ENCODE results near the gene SIK1. TPM values are rescaled to one million over a fixed set of nuclear protein-coding genes. Genes with fewer than 3 reads are reported as not detected.
"Not testable (repeated sequence)": the region's sequence is repeated elsewhere in the genome, so short reads cannot be mapped to it uniquely, and the experiment has no call there.

SIK1 gene
- polyA plus RNA-seq, 3 donors from 2014 or later = 0.08 to 1.2 TPM; not detected in 1

DNA sequence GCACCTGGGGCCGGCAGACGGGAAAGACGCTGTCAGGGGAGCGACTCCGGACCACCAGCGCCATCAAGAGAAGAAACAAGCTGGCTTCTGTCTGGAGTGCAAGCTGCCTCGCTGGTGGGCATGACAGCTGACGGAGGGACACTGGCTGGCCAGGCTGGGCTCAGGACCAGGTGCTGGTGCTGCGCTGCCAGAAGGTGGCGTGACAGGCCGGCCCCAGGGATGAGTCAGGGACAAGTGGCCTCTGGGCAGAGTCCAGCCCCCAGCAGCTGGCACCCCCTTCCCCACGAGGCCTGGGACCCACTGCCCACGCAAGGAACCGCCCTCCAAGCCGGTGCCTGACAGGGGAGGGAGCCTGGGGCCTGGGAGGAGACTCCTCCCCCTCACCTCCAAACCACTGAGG lies 7.5 kb downstream of the SIK1 start:
- H3K27ac Mint-ChIP-seq; DNase-seq; H3K36me3 Mint-ChIP-seq; H3K27me3 Mint-ChIP-seq (ENCODE audit: low read depth in 3 of 3); H3K4me1 Mint-ChIP-seq; H3K4me3 Mint-ChIP-seq; H3K9me3 Mint-ChIP-seq: not testable (repeated sequence)

DNA sequence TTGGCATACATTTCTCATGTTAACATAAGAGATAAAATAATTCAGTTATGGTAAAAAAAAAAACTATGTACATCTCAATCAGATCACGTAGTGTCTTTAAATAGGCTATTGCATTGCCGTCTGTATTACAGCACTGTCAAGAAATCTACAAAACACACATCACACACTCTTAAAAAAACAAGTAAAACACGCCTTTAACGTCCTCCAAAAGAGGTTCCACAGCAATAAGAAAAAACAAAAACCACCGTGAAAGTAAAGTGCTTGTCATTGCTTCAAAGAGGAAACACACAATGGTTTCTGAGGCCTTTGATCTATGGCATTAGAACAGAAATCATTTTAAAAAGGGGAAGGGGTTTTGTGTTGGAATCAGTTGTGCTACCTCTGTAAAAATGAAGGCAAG lies 12.4 kb downstream of the SIK1 start:
- H3K4me3 Mint-ChIP-seq; H3K9me3 Mint-ChIP-seq; H3K36me3 Mint-ChIP-seq; H3K27me3 Mint-ChIP-seq (ENCODE audit: low read depth in 3 of 3); H3K4me1 Mint-ChIP-seq; H3K27ac Mint-ChIP-seq; DNase-seq: not testable (repeated sequence)

DNA sequence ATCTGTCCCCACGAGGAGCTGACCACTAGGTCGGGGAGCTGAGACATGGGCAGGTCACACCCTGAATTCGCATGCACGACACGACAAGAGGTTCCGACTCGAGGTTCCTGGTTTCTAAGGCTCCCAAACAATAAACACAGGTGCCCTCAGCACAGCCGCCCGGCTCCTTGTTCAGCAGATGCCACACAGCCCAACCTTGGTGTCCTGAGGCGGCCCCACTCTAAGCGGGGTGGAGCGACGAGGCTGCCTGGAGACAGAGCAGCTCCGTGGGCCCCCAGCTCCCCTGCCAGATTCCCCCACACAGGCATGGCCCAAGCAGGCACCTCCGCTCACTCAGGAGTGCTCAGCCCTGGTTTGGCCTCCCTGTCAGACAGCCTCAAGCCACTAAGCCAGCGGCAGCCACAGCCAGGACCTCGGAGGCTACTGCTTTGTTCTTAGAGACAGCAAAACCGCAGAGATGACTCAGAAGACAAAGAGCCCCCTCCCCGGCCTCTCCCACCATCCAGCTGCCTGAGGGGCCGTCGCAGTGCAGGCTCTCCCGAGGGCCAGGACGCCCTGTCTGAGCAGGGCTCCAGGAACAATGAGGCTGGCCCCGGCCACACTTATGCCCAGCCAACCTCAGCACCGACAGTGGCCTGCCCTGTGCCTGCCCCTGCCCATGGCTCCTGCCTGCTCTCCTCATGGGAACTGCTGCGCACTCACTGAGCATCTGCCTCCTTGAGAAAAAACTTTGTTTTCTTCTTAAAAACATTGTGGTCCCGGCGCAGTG lies 14.7 kb downstream of the SIK1 start:
- not testable (repeated sequence) for H3K27ac Mint-ChIP-seq; H3K9me3 Mint-ChIP-seq; DNase-seq; H3K4me1 Mint-ChIP-seq; H3K36me3 Mint-ChIP-seq; H3K27me3 Mint-ChIP-seq (ENCODE audit: low read depth in 3 of 3); H3K4me3 Mint-ChIP-seq

DNA sequence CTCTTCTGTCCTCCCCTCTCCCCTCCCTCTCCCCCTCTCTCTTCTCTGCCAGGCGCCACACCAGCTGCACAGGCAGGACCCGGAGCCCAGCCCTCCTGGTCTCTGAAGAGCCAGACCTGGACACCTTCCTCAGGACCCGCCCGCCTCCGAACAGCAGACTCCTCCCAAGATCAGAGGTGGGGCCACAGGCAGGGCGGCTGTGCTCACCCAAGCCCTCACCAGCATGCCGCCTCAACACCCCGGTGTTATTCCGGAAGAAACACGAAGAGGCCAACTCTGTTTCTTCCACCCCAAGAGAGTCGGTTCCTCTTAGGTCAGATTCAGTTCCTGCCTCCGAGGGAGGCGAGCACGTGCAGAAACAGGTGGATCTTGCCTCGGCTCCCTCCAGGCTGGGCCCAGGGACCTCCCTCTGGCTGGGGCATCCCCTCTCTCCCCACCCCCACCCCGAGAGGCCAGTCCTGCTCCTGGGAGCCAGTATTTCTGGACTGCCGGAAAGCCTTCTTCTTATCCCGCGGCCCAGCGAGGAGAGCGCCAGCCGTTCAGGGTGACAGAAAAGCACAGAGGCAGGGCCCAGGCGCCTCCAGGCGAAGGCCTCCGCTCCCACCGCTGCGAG lies 16.4 kb downstream of the SIK1 start:
- not testable (repeated sequence) for H3K4me3 Mint-ChIP-seq; H3K9me3 Mint-ChIP-seq; H3K4me1 Mint-ChIP-seq; H3K36me3 Mint-ChIP-seq; DNase-seq; H3K27me3 Mint-ChIP-seq (ENCODE audit: low read depth in 3 of 3); H3K27ac Mint-ChIP-seq

DNA sequence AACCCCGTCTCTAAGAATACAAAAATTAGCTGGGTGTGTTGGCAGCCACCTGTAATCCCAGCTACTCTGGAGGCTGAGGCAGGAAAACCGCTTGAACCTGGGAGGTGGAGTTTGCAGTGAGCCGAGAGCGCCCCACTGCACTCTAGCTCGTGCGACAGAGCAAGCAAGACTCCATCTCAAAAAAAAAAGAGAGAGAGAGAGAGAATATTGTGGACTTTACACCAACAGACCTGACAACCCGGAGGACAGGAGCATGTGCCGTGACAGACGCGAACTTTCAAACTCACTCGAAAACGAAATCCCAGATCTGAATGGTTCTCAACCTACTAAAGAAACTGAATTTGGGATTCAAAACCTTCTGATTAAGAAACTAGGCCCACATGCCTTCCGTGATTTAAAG lies 19.8 kb downstream of the SIK1 start:
- not testable (repeated sequence) for H3K27ac Mint-ChIP-seq; H3K27me3 Mint-ChIP-seq (ENCODE audit: low read depth in 3 of 3); H3K4me3 Mint-ChIP-seq; H3K36me3 Mint-ChIP-seq; H3K4me1 Mint-ChIP-seq; DNase-seq; H3K9me3 Mint-ChIP-seq

DNA sequence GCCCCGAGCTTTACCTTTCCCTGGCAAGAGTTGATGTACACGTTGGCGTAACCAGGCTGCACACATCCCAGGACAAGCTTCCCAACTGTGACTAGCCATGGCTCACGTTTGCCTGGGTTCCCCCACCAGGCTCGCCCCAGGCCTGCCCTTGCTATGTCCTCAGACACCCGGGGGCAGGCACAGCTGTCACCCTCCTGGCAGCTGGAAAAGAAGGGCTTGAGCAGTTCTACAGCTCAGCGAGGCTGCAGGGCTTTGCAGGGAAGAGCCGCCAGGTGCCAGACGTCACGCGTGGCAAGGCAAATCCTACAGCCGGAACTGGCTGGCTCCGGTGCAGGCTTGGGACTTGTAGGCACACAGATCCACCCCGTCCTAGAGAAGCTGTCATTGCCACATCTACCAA lies 22.5 kb downstream of the SIK1 start:
- DNase-seq; H3K9me3 Mint-ChIP-seq; H3K4me1 Mint-ChIP-seq; H3K27ac Mint-ChIP-seq; H3K27me3 Mint-ChIP-seq (ENCODE audit: low read depth in 3 of 3); H3K4me3 Mint-ChIP-seq; H3K36me3 Mint-ChIP-seq: not testable (repeated sequence)

DNA sequence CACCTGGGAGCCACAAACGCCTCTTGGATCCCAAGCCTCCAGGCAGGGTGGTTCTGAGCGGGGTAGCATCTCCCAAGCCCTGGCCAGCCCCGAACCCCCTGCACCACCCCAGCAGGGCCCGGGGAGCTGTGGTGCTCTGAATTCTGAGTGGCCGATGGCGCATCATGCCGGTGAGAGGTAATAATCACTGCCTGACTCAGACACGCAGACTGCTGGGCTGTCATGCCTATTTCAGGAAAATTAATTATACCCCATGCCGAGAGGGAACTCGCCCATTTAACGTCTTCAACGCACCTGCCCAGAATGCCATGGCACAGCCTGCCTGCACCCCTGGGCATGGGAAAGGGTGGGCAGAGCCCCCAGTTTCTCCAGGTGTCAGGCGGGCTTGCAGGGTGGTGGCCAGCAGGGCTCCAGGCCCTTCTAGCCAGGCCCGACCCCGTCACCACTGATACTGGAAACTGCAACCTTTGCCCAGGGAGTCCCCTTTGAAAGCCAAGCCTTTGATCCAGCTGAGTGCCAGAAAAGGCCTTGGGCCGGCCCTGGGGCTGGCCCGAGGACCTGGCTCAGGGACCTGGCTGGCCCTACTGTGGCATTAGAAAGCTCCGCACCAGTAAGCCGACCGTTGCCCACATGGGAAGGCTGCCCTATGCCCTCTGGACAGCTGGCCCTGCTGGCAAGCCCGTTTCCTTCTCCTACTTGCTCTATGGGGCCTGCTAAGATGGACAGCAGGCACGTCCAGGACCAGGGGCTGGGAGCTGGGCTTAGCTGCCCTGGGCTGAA lies 23.1 kb downstream of the SIK1 start:
- not testable (repeated sequence) for H3K27me3 Mint-ChIP-seq (ENCODE audit: low read depth in 3 of 3); DNase-seq; H3K9me3 Mint-ChIP-seq; H3K4me3 Mint-ChIP-seq; H3K4me1 Mint-ChIP-seq; H3K36me3 Mint-ChIP-seq; H3K27ac Mint-ChIP-seq

DNA sequence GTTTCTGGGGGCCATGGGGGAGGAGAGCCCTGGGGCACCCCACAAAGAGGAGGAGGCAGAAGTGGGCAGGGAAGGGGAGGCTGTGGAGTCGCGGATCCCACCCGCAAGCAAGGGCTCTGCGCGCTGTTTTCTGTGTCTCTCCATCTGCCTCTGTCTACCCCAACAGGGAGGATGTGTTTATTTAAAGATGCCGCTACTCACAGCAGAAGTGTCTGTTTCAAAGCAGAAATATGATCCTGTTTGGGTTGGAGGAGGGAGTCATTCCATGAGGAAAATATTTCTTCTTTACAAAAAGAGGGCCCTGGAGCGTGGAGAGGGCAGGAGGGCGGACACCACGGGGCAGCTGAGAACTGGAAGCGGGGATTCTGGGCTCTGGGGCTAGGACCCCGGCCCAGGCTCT lies 25.8 kb downstream of the SIK1 start:
- not testable (repeated sequence) for H3K9me3 Mint-ChIP-seq; H3K27ac Mint-ChIP-seq; H3K4me1 Mint-ChIP-seq; DNase-seq; H3K27me3 Mint-ChIP-seq (ENCODE audit: low read depth in 3 of 3); H3K4me3 Mint-ChIP-seq; H3K36me3 Mint-ChIP-seq

DNA sequence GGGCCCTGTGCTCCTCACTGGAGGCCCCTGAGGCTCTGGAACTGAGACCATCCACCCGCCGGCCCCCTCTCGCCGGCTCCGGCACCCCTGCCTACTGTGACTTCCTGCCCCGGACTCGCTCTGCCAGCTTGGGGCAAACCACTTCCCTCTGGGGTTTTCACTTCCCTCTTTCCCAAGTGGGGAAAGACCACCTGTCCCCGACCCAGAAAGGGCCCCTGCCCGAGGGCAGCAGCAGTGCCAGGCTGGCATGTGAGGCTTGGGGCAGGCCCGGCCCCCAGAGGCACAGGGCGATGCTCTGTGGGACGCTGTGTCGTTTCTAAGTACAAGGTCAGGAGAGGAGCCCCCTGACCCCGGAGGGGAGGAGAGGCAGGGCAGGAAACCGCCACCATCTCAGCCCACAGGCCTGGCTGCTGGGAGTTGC lies 27.3 kb downstream of the SIK1 start:
- not testable (repeated sequence) for H3K4me3 Mint-ChIP-seq; H3K4me1 Mint-ChIP-seq; H3K27ac Mint-ChIP-seq; H3K36me3 Mint-ChIP-seq; H3K9me3 Mint-ChIP-seq; DNase-seq; H3K27me3 Mint-ChIP-seq (ENCODE audit: low read depth in 3 of 3)

DNA sequence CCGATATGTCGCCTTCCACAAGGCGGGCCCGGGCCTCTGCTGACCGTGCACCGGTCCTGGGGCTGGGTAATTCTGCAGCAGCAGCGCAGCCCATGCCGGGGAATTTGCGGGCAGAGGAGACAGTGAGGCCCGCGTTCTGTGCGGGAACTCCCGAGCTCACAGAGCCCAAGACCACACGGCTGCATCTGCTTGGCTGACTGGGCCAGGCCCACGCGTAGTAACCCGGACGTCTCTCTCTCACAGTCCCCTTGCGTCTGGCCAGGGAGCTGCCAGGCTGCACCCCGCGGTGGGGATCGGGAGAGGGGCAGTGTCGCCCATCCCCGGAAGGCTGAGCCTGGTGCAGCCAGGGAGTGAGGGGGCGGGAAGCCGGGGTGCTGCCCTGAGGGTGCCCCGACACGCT lies 27.8 kb downstream of the SIK1 start:
- H3K9me3 Mint-ChIP-seq; H3K4me1 Mint-ChIP-seq; H3K27ac Mint-ChIP-seq; H3K4me3 Mint-ChIP-seq; H3K27me3 Mint-ChIP-seq (ENCODE audit: low read depth in 3 of 3); DNase-seq; H3K36me3 Mint-ChIP-seq: not testable (repeated sequence)

DNA sequence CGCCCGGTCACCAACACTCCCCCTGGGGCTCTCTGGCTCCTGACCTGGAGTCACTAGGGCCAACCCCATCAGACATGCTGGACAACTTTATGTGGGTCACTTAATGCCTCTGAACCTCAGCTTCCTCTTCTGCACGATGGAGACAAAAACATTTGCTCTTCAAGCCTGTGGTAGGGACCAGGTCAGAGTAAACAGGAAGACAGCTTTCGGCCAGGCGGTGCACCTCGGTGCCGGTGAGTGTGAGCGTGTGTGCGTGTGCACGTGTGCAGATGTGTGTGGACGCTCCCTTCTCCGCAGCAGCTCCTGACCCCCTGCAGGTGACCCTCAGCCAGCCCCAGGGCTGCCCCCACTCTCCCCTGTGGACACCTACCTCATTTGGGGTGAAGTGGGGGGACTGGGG lies 28.4 kb downstream of the SIK1 start:
- H3K36me3 Mint-ChIP-seq; H3K4me3 Mint-ChIP-seq; H3K27ac Mint-ChIP-seq; H3K27me3 Mint-ChIP-seq (ENCODE audit: low read depth in 3 of 3); H3K9me3 Mint-ChIP-seq; DNase-seq; H3K4me1 Mint-ChIP-seq: not testable (repeated sequence)

DNA sequence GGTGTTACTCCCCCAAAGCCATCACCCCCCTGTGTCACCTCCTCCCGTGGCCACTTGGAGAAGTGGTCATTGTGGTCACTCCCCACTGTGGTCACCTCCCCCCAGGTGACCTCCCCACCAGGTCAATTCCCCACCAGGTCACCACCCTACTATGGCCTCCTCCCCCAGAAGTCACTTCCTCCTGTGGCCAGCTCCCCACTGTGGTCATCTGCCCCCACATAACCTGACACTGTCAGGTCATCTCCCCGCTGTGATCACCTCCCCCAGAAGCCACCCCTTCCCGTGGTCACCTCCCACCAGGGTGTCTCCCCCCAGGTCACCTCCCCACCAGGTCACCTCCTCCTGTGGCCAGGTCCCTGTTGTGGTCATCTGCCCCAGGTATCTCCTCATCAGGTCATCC lies 28.9 kb downstream of the SIK1 start:
- not testable (repeated sequence) for H3K9me3 Mint-ChIP-seq; H3K27ac Mint-ChIP-seq; H3K36me3 Mint-ChIP-seq; H3K4me1 Mint-ChIP-seq; H3K4me3 Mint-ChIP-seq; DNase-seq; H3K27me3 Mint-ChIP-seq (ENCODE audit: low read depth in 3 of 3)

DNA sequence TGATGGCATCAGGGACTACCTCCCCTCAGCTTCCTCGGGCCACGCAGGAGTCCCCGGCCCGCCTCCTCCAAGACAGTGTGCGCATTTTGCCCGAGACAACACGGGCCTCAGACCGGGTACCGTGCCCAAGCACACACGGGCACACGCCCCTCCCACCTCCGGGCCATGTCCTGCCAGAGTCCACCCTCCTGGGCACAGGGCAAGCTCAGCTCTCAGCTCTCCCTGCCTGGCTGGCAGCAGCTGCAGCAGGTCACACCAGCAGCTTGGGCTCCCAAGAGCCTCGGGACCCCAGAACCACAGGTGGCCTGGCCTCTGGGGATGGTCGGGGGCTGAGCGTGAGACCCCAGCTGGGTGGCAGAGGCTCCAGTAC lies 29.5 kb downstream of the SIK1 start:
- H3K36me3 Mint-ChIP-seq; DNase-seq; H3K9me3 Mint-ChIP-seq; H3K4me3 Mint-ChIP-seq; H3K27me3 Mint-ChIP-seq (ENCODE audit: low read depth in 3 of 3); H3K27ac Mint-ChIP-seq; H3K4me1 Mint-ChIP-seq: not testable (repeated sequence)

DNA sequence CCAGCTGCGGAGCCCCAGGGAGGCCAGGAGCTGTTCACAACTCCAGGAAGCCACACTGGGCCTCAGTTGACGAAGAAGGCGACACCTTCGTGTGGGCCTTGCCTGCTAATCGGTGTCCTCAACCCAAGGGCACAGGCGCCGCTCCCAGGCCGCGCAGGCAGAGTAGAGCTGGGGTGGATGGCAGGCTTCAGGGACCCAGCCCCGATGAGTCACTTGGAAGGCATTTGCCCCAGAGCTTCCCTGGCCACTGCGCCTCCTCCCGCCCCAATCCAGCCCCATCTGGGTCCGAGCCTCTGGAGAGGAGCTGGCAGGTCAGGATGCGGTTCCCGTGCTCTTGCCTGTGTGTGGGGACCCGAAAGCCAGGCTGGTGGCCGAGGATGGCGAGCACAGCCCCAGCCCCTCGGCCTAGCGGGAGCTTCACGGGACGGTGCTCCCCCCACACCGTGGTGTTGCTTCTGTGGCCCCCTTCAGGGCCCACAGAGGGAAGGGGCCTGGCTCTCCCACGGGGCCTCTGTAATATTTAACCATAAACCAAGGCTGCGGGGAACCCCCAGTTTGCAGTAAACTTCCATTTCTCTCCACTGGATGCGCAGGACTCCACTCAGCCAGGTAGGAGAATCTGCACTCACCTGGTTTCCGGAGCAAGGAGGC lies 30.0 kb downstream of the SIK1 start:
- H3K27me3 Mint-ChIP-seq (ENCODE audit: low read depth in 3 of 3); DNase-seq; H3K4me1 Mint-ChIP-seq; H3K36me3 Mint-ChIP-seq; H3K9me3 Mint-ChIP-seq; H3K4me3 Mint-ChIP-seq; H3K27ac Mint-ChIP-seq: not testable (repeated sequence)

Measured in immature natural killer cell (primary cell).